GM19463 (cell line): Measurements from ENCODE around the gene ZNF491.
"Not testable (repeated sequence)": the region's sequence is repeated elsewhere in the genome, so short reads cannot be mapped to it uniquely, and the experiment has no call there.

ENCODE experiments used
- ATAC-seq: cut with Tn5 transposase; IDR thresholded peaks from one replicate; pipeline ENCODE4 v1.9.1; 2021; ENCODE audit warnings: mild to moderate bottlenecking, moderate library complexity; ENCODE audit not compliant: unreplicated experiment

The ZNF491 gene

GRCh38 chr19:11798391-11799330 is at the start of gene ZNF491:
Gene ZNF491 (plus strand): TSS chr19:11798523. CDS start chr19:11805954, 7,431 bp downstream.
- peak; percentile 93 for ATAC-seq

DNA sequence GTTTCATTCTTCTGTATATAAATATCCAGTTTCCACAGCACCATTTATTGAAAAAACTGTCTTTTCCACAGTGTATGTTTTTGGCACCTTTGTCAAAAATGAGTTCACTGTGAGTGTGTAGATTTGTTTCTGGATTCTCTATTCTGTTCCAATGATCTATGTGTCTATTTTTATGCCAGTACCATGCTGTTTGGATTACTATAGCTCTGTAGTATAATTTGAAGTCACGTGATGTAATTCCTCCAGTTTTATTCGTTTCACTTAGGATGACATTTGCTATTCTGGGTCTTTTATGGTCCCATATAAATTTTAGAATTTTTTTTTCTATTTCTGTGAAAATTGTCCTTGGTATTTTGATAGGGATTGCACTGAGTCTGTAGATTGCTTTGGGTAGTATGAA is 48.6 kb upstream of the ZNF491 start:
- no peak for ATAC-seq

DNA sequence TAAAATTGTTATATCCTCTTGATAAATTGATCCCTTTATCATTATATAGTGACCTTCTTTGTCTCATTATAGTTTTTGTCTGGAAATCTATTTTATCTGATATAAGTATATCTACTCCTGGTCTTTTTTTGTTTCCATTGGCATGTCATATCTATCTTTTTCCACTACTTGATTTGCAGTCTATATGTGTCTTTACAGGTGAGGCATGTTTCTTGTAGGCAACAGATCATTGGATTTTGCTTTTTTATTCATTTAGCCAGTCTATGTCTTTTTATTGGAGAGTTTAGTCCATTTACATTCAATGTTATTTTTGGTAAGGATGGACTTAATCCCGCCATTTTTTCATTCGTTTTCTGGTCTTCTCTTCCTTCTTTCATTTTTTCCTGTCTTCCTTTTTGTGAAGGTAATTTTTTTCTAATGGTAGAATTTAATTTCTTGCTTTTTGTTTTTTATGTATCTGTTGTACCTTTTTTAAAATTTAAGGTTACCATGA is 46.0 kb upstream of the ZNF491 start:
- no peak for ATAC-seq

GRCh38 chr19:11754663-11755062 is 43.7 kb upstream of the ZNF491 start:
- ATAC-seq: no peak

DNA sequence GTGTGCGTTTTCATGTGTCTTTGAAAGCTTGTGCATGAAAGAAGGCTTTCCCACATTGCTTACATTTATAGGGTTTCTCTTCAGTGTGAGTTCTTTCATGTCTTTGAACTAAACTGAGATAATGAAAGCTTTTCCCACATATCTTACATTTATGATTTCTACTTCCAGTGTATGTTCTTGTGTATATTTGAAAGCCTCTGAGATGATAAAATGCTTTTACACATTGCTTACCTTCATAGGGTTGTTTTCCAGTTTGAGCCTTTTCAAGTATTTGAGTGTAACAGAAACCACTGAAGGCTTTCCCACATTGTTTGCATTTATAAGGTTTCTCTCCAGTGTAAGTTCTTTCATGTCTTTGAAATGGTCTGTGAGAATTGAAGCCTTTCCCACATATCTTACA is 41.4 kb upstream of the ZNF491 start:
- ATAC-seq: no peak

- no peak for ATAC-seq
Observed at GRCh38 chr19:11759805-11760204, 38.5 kb upstream of the ZNF491 start.

DNA sequence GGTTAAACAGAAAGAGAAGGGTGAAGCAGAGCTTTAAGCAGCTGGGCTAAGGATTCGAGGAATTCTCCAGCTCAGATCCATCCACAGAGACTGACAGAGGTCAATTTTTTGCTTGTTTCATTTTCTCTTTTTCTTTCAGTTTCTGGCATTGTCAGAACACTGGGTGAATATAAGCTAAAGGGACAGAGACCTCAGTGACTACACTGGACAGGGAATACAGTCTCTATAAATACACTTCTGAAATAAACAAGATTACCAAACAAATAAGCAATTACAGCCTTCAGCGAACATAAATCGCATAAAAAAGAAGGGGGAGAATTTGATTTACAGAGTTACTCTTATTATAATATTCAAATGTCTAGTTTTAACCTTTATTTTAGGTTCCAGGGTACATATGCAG is 35.2 kb upstream of the ZNF491 start:
- no peak for ATAC-seq

DNA sequence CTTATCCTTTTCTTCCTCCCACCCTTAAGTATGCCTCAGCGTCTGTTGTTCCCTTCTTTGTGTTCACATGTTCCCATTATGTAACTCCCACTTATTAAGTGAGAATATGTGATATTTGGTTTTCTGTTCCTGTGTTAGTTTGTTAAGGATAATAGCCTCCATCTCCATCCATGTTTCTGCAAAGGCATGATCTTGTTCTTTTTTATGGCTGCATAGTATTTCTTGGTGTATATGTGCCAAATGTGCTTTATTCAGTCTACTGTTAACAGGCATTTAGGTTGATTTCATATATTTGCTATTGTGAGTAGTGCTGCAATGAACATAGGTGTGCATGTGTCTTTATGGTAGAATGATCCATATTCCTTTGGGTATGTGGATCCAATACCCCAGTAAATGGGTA is 34.7 kb upstream of the ZNF491 start:
- no peak for ATAC-seq

- ATAC-seq: peak; percentile 98
Observed at GRCh38 chr19:11766597-11767591, 31.4 kb upstream of the ZNF491 start, which contains the start of gene ZNF441. Gene ZNF441 (plus strand): TSS chr19:11767000. CDS start chr19:11767194, 194 bp downstream.

DNA sequence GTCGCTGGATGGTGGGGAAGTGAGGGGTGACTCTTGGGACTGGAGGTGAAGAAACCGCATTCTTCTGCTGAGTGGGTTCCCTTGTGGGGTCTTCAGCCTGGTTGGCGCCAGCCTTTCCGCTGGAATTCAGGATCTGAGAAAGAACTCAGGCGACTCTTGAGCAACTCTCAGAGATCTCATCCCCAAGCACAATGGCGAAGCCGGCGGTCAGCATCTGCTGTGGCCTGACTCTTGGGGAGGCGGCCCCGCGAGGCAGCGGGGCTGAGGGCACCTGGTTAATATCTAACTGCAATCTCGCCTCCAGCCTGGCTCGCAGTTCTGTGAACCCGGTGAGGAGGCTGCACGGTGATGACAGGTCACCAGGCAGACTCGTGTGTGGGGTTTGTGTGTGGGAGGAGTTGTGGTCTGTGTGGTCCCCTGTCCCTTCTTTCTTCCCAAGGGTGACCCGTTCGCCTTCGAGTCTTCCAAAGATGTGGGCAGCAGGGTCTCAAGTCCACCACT is 30.6 kb upstream of the ZNF491 start:
- no peak for ATAC-seq

- no peak for ATAC-seq
Observed at GRCh38 chr19:11769995-11770394, 28.3 kb upstream of the ZNF491 start.

- ATAC-seq: not testable (repeated sequence)
Observed at GRCh38 chr19:11771520-11771919, 26.8 kb upstream of the ZNF491 start.

GRCh38 chr19:11776669-11777068 is 21.7 kb upstream of the ZNF491 start:
- ATAC-seq: not testable (repeated sequence)

DNA sequence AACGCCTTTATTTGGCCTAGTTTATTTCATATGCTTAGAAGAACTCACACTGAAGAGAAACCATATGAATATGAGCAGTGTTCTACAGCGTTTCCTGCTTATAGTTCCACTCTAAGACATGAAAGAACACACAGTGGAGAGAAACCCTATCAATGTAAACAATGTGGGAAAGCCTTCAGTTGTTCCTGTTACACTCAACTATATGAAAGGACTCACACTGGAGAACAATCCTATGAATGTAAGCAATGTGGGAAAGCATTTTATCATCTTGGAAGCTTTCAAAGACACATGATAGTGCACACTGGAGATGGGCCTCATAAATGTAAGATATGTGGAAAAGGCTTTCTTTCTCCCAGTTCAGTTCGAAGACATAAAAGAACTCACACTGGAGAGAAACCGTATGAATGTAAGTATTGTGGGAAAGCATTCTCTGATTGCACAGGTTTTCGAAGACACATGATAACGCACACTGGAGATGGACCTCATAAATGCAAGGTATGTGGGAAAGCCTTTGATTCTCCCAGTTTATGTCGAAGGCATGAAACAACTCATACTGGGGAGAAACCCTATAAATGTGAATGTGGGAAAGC is 17.8 kb upstream of the ZNF491 start:
- no peak for ATAC-seq

DNA sequence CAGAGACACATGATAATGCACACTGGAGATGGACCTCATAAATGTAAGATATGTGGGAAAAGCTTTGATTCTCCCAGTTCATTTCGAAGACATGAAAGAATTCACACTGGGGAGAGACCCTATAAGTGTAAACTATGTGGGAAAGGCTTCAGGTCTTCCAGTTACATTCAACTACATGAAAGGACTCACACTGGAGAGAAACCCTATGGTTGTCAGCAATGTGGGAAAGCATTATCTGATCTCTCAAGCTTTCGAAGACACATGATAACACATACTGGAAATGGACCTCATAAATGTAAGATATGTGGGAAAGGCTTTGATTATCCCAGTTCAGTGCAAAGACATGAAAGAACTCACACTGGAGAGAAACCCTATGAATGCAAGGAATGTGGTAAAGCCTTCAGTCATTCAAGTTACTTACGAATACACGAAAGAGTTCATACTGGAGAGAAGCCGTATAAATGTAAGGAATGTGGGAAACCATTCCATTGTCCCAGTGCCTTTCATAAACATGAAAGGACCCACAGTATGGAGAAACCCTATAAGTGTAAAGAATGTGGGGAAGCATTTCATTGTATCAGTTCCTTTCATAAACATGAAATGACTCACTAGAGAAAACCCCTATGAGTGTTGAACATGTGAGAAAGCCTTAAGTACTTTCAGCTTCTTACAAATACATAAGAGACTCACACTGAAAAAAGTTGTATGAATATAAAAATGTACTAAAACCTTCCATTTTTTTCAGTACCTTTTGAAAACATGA is 16.8 kb upstream of the ZNF491 start:
- no peak for ATAC-seq

- no peak for ATAC-seq
Observed at GRCh38 chr19:11783767-11784166, 14.6 kb upstream of the ZNF491 start.

DNA sequence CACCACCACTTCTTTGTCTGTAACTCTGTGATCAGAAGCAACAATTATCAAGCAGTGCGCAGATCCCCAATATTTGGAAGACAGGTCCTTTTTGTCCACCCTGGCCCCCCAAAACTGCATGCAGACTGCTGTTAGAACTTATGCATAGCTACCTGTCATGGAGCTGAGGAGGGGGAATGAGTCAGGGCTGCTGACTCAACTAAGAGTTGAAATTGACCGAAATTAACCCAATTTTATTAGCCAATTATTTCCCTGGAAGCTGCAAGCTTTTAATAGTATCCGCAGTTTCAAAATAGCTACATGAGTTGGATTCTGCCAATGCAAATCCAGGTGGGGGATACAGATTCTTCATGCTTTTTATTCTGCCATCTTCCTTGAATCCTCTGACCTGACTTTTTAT is 14.0 kb upstream of the ZNF491 start:
- ATAC-seq: no peak

GRCh38 chr19:11787536-11787935 is 10.8 kb upstream of the ZNF491 start:
- no peak for ATAC-seq

- no peak for ATAC-seq
Observed at GRCh38 chr19:11792942-11793341, 5.4 kb upstream of the ZNF491 start.

DNA sequence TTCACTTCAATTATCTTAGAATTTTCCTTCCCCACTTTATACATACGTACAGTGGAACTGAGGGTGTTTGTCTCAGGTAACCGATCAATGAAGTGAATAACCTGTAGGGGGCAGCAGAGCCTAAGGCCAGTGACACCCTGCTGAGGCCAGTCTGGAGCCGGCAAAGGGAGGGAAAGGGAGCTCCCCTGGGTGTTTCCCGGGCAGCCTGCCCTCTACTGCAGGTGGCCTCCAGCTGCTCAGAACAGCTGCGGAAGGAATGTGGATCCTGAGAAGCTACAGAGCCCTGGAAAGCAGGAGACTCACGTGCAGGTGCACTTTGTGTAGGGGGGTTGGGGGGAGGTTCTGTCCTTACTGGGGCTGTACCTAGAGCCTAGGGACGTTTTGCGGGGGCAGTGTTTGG is 832 bp upstream of the ZNF491 start:
- ATAC-seq: peak; percentile 55
